ENCODE data around the gene ZNF239. TPM values are rescaled to one million over a fixed set of nuclear protein-coding genes. Genes with fewer than 3 reads are reported as not detected.
"Not testable (repeated sequence)": the region's sequence is repeated elsewhere in the genome, so short reads cannot be mapped to it uniquely, and the experiment has no call there.

The ZNF239 gene
- total RNA-seq, 8 experiments from 2014 or later = 3.3 to 13.2 (median 6.3) TPM

DNA sequence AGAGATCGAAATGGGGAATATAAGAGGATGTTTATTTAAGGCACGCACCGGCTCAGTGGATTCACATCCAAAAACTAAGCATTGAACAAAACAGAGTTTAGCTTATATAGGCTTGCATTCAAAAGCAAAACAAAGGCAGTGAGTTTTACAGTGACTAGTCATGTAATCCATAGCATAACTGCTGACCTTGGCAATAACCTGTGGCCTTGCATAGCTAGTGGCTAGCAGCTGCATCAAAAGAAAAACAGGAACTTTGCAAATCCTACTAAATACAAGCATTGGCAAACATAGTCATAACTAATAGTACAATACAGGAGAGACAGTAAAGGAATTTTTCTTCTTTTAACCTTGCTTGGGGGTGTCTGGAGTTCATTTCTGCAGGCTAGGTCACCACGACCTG is 22.1 kb upstream of the ZNF239 start:
- ATAC-seq (replicated peaks in 6 of 8) = no peak
- 63 to 100% (median 91%) methylated on average over 1 to 4 of the region's 4 CpGs; no CpG with 5 or more reads in 2 of the 10 experiments for WGBS, 10 experiments
- H3K4me3 ChIP-seq = no peak overlapping the region
- H3K27ac ChIP-seq = no peak overlapping the region
- H3K4me1 ChIP-seq (replicated peaks in 1 of 2) = peaks cover 0 to 11% of the 10 kb centered on the region in 2 donors
- in situ Hi-C loops (cut with MboI; ENCODE audit: low pct_unique_long_range_greater_than_20kb in 2 of 9, low sequenced_read_pairs in 9 of 9, unreplicated experiment in 9 of 9) = no loop called here

DNA sequence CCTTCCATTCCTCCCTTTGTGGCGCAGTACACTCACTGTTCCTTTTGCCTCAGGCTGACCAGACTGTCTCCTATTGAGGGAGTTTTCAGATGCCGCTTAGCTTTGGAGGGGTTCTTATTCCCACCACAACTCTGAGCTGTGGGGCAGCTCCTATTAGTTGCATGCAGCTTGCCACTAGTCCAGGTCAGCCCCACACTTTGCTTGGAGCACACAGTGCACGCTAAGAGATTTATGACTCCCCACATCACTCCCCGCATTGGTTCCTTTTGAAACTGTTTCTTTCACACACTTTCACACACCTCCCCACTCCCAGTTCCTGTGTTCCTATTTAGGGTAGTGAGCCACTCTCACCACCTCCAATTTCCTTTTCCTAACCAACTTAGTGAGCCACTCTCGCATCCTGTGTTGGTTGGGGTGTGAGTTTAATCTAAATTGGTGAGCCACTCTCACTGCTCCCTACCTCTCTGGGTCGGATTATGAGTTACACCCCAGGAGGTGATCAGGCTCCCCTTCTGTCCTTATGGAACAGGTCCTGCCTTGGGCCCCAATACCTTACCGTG is 21.4 kb upstream of the ZNF239 start:
- in situ Hi-C loops (cut with MboI; ENCODE audit: low pct_unique_long_range_greater_than_20kb in 2 of 9, low sequenced_read_pairs in 9 of 9, unreplicated experiment in 9 of 9) = no loop called here
- H3K4me1 ChIP-seq (replicated peaks in 1 of 2) = peaks cover 0 to 11% of the 10 kb centered on the region in 2 donors
- H3K4me3 ChIP-seq = no peak overlapping the region
- no peak overlapping the region for H3K27ac ChIP-seq
- ATAC-seq (replicated peaks in 6 of 8) = peak in 2 of 8 experiments; percentile 11 to 50
- WGBS, 10 experiments = 44 to 100% (median 67%) methylated on average over 1 to 4 of the region's 7 CpGs; no CpG with 5 or more reads in 1 of the 10 experiments

DNA sequence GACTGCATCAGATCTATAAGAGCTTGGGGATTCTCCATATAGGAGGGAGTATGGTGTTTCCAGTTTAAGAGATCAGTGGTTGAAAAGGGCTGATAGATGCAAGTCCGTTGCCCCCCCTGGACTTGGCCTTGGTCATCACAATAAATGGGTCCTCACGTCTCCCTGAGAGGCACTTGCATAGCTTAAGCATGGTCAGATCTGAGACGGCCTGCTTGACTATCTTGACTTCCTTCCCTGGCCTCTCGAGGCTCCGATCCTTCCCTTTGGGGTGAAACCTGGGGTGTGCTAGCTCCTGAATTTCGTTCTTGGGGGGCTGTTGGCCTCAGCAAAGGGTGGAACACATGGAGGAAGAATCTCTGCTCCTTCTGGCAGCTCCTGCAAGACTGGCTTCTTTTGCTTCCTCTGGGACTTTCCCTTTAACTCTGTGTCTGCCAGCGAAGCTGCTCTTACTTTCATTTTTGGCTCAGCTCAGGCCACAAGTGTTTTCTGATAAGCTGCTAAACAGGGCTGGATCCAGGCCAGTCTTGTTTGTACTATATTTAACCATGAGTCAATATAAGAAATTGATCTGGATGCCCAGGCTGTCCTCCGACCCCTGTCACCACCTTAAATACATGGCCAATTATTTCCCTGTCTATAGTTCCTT is 20.7 kb upstream of the ZNF239 start:
- H3K4me3 ChIP-seq = no peak overlapping the region
- WGBS, 10 experiments = 0 to 64% (median 27%) methylated on average over 1 to 7 of the region's 8 CpGs; no CpG with 5 or more reads in 2 of the 10 experiments

DNA sequence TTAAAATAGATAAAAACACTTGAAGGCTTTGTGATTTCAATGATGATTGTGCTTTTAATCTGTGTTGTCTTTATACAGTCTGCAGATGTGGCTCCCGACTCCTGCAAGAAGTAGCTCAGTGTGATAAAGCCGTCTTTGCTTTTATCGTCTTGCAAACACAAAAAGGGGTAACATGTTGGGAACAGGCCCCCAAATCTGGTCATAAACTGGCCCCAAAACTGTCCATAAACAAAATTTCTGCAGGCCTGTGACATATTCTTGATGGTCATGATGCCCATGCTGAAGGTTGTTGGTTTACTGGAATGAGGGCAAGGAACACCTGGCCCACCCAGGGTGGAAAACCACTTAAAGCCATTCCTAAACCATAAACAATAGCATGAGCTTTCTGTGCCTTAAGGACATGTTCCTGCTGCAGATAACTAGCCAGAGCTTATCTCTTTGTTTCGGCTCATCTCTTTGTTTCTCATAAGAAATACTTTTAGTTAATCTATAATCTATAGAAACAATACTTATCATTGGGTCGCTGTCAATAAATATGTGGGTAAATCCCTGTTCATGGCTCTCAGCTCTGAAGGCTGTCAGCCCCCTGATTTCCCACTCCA is 17.0 kb upstream of the ZNF239 start:
- H3K4me1 ChIP-seq (replicated peaks in 1 of 2) = peaks cover 0 to 11% of the 10 kb centered on the region in 2 donors
- in situ Hi-C loops (cut with MboI; ENCODE audit: low pct_unique_long_range_greater_than_20kb in 2 of 9, low sequenced_read_pairs in 9 of 9, unreplicated experiment in 9 of 9) = no loop called here
- 20 to 85% (median 71%) methylated on average over 1 to 5 of the region's 5 CpGs for WGBS, 10 experiments
- H3K27ac ChIP-seq = no peak overlapping the region
- no peak overlapping the region for H3K4me3 ChIP-seq
- ATAC-seq (replicated peaks in 6 of 8) = no peak

More for the DNA sequence above, 20.7 kb upstream of the ZNF239 start:
- H3K4me1 ChIP-seq (replicated peaks in 1 of 2) = peaks cover 0 to 11% of the 10 kb centered on the region in 2 donors
- in situ Hi-C loops (cut with MboI; ENCODE audit: low pct_unique_long_range_greater_than_20kb in 2 of 9, low sequenced_read_pairs in 9 of 9, unreplicated experiment in 9 of 9) = no loop called here
- ATAC-seq (replicated peaks in 6 of 8) = peak in 5 of 8 experiments; percentile 28 to 90 (median 80)
- H3K27ac ChIP-seq = peak overlapping the region in 1 of 2 donors; percentile 63

DNA sequence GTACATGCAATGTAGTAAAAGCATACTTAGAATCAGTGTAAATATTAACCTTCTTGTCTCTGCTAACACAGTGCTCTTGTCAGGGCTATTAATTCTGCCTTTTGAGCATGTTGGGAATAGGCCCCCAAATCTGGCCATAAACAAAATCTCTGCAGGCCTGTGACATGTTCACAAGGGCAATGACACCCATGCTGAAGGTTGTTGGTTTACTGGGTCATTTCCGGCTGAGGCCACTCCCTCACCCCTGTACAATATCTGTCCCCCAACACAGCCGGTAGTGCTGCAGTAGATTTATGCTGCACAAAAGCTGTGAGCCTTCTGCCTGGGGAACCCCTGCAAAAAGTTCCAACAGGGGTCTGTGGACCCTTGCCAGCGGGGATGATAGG is 12.3 kb upstream of the ZNF239 start:
- H3K4me1 ChIP-seq (replicated peaks in 1 of 2); ATAC-seq (replicated peaks in 6 of 8); H3K27ac ChIP-seq; in situ Hi-C loops (cut with MboI; ENCODE audit: low pct_unique_long_range_greater_than_20kb in 2 of 9, low sequenced_read_pairs in 9 of 9, unreplicated experiment in 9 of 9); H3K4me3 ChIP-seq: not testable (repeated sequence)
- 33 to 100% (median 87%) methylated on average over 1 to 3 of the region's 3 CpGs; no CpG with 5 or more reads in 5 of the 10 experiments for WGBS, 10 experiments

DNA sequence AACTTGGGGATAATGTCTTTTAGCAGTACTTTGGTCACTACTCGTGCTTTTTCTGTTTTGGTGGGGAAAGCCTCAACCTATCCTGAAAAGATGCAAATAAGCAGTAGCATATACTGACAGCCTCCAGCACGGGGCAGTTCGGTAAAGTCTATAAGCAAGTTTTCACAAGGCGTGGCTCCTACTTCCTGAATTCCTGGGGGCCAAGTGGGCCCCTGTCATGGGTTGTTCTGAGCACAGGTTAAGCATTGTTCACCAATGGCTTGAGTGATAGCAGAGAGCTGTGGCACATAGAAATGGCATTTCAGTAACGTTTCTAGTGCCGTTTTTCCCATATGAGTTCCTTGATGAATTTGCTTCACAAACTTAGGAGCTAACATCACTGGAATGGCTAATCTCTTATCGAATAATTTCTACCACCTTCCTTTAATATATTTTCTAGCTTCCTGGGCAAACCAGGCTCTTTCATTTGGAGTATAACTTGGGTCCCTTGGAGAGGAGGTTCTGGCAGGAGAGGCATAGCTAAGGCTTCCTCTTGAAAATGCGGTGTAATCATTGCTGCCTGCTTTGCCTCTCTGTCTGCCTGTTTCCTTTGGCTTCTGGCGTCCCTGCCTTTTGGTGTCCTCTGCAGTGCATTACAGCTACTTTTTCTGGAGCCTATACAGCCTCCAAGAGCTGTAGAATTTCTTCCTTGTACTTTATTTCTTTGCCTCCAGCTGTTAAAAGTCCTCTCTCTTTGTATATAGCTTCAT is 11.7 kb upstream of the ZNF239 start:
- in situ Hi-C loops (cut with MboI; ENCODE audit: low pct_unique_long_range_greater_than_20kb in 2 of 9, low sequenced_read_pairs in 9 of 9, unreplicated experiment in 9 of 9) = no loop called here
- no peak for ATAC-seq (replicated peaks in 6 of 8)
- Histone ChIP-seq H3K27ac (no peak overlapping the region), H3K4me1 (replicated peaks in 1 of 2) (no peaks in the 10 kb centered on the region), H3K4me3 (no peak overlapping the region)
- WGBS, 10 experiments = 22 to 80% (median 62%) methylated on average over 1 to 8 of the region's 9 CpGs

DNA sequence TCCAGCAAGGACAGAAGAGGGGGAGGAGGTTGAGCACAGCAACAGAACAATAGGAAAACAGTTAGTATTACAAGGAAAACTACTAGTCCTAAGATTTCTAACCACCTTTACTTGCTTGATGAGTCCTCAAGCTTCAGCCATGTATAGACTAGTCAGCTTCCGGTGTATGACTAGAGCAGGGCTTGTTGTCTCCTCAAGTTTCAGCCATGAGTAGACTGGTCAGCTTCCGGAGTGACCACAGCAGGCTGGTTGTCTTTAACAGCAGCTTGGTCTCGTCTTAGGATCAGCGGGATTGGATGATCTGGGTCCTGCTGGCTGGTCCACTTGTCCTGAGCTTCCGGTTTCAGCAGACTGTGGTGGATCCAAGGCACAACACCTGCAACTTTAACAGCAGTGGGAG is 10.6 kb upstream of the ZNF239 start:
- in situ Hi-C loops (cut with MboI; ENCODE audit: low pct_unique_long_range_greater_than_20kb in 2 of 9, low sequenced_read_pairs in 9 of 9, unreplicated experiment in 9 of 9) = no loop called here
- Histone ChIP-seq H3K4me1 (replicated peaks in 1 of 2) (no peaks in the 10 kb centered on the region), H3K4me3 (no peak overlapping the region), H3K27ac (no peak overlapping the region)
- 41 to 100% (median 67%) methylated on average over 1 to 3 of the region's 5 CpGs; no CpG with 5 or more reads in 5 of the 10 experiments for WGBS, 10 experiments
- ATAC-seq (replicated peaks in 6 of 8) = no peak

DNA sequence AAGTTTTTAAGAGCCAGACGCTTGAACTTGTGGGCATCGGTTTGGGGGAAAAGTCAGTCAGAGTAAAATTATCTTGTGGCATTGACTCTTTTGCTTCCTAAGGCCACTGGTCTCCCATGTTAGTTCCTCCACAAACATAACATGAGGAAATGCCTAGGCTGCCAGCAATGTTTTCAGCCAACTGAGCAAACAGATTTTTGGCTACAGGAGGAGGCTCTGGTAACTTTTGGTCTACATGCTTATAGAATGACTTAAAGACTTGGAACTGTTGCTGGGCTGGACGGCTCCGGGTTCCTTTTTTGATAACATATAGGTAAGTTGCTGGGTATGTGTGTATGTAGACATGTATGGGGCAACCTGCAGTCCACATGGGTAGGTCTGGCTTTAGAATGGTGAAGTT is 9.6 kb upstream of the ZNF239 start:
- Histone ChIP-seq H3K27ac (no peak overlapping the region), H3K4me3 (no peak overlapping the region), H3K4me1 (replicated peaks in 1 of 2) (no peaks in the 10 kb centered on the region)
- WGBS, 10 experiments = 40 to 92% (median 60%) methylated on average over 1 to 4 of the region's 4 CpGs; no CpG with 5 or more reads in 4 of the 10 experiments
- ATAC-seq (replicated peaks in 6 of 8) = no peak
- in situ Hi-C loops (cut with MboI; ENCODE audit: low pct_unique_long_range_greater_than_20kb in 2 of 9, low sequenced_read_pairs in 9 of 9, unreplicated experiment in 9 of 9) = no loop called here

DNA sequence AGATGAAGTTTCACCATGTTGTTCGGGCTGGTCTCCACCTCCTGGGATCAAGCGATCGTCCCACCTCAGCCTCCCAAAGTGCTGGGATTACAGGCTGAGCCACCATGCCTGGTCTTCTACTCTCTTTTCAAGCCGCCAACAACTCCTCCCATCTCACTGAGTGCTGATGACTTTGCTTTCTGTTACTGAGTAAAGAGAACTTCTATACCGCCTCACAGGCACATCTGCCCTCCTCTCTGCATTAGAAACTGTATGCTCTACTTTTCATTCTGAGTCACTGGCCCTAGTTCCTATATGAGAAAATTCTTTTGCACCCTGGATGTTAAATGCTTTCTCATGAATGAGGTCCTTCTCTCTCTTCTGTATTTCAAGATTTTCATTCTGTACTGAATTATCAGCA is 2.2 kb upstream of the ZNF239 start:
- Histone ChIP-seq H3K4me1 (replicated peaks in 1 of 2) (peaks cover 0 to 13% of the 10 kb centered on the region in 2 donors), H3K4me3 (no peak overlapping the region), H3K27ac (no peak overlapping the region)
- no peak for ATAC-seq (replicated peaks in 6 of 8)
- WGBS, 10 experiments = 70 to 100% (median 86%) methylated on average over 1 to 4 of the region's 5 CpGs; no CpG with 5 or more reads in 3 of the 10 experiments
- in situ Hi-C loops (cut with MboI; ENCODE audit: low pct_unique_long_range_greater_than_20kb in 2 of 9, low sequenced_read_pairs in 9 of 9, unreplicated experiment in 9 of 9) = no loop called here

DNA sequence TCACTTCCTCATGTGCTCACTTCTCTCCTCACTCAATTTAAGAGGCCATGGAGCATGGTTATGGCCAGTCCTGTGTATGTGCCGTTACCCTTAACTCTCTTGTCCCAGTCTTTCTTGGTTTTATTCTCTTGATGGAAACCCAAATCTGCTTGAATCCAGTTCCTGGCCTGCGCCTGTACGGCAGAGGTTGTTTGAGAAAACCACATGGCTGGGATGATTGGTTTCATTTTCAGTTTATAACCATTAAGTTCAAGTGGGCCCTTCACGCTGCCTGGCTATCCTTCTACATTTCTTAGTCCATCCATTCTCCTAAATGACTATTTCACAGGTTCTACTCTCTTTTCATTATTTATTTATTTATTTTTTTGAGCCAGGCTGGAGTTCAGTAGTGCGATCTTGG is 1.6 kb upstream of the ZNF239 start:
- no peak overlapping the region for H3K27ac ChIP-seq
- peaks cover 0 to 13% of the 10 kb centered on the region in 2 donors for H3K4me1 ChIP-seq (replicated peaks in 1 of 2)
- ATAC-seq (replicated peaks in 6 of 8) = no peak
- H3K4me3 ChIP-seq = no peak overlapping the region
- WGBS, 10 experiments = 95 to 100% (median 97%) methylated on average over 1 to 5 of the region's 5 CpGs; no CpG with 5 or more reads in 1 of the 10 experiments
- in situ Hi-C loops (cut with MboI; ENCODE audit: low pct_unique_long_range_greater_than_20kb in 2 of 9, low sequenced_read_pairs in 9 of 9, unreplicated experiment in 9 of 9) = no loop called here

DNA sequence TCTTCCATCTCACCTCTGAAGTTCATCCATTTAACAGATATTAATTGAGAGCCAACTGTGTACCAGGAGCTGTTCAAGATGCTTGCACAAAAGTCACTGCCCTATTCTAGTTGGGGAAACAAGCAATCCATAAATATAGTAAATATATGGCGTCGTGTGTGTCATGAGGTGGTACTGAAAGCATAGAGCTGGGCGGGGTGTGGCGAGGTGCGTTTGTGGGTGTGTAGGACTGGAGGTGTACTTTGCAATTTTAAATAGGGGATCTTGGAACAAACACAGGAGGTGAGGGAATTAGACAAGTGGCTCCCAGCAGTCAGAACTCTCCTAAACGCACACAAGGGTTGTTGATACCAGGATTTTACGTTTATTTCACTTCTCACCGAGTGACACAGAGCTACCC is 490 bp upstream of the ZNF239 start:
- in situ Hi-C loops (cut with MboI; ENCODE audit: low pct_unique_long_range_greater_than_20kb in 2 of 9, low sequenced_read_pairs in 9 of 9, unreplicated experiment in 9 of 9) = no loop called here
- ATAC-seq (replicated peaks in 6 of 8) = no peak
- Histone ChIP-seq H3K4me1 (replicated peaks in 1 of 2) (peaks cover 0 to 13% of the 10 kb centered on the region in 2 donors), H3K4me3 (peak overlapping the region; percentile 47 to 85 (median 54)), H3K27ac (peak overlapping the region in 1 of 2 donors; percentile 25)
- WGBS, 10 experiments = 79 to 100% (median 90%) methylated on average over 1 to 8 of the region's 8 CpGs; no CpG with 5 or more reads in 1 of the 10 experiments

DNA sequence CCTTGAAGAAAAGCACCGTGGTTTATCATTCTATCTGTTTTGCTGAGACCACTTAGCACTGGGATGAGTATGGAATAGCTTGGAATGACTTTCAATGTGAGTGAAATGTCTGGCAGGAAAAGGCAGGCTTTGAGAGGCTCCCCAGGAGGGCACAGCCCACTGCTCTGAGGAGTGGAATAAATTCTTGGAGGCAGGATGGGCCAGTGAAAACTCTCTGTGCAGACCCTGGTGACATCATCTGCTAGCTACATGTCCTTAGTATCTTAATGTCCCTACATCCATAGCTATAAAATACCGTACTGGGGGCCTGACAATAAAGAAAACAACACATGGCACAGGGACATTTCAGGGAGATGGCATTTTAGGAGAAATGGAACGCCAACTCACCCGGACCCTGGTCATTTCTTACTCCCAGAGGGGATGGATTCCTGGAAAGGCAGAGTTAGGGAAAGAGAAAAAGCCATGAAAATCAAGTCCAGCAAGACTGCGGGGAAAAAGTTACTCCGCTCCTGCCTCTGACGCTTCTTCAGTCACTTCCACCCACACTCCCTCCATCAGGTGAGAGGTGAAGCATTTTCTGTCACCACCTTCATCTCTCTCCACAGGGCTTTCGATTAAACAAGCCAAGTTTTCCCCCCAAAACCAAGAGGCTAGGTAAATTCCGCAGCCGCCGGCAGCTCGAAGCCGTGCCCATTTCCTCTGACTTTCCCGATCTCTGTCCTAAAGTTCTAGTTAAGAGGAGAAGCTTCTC is 991 bp downstream of the ZNF239 start:
- peaks cover 0 to 13% of the 10 kb centered on the region in 2 donors for H3K4me1 ChIP-seq (replicated peaks in 1 of 2)
- WGBS, 10 experiments = 0 to 83% (median 48%) methylated on average over 1 to 8 of the region's 14 CpGs; no CpG with 5 or more reads in 1 of the 10 experiments
- in situ Hi-C loops (cut with MboI; ENCODE audit: low pct_unique_long_range_greater_than_20kb in 2 of 9, low sequenced_read_pairs in 9 of 9, unreplicated experiment in 9 of 9) = no loop called here
- H3K4me3 ChIP-seq = peak overlapping the region; percentile 47 to 85 (median 54)
- peak in 5 of 8 experiments; percentile 16 to 39 (median 25) for ATAC-seq (replicated peaks in 6 of 8)
- H3K27ac ChIP-seq = peak overlapping the region; percentile 9 to 79

All from motor neuron (in vitro differentiated cells).